Keratinocyte (primary cell): ENCODE results near the gene MRPL28.

ENCODE experiments used
- EZH2 ChIP-seq: IDR thresholded peaks from one replicate; pipeline ENCODE4 v1.6.1; 2012; ENCODE audit warnings: inconsistent platforms, mild to moderate bottlenecking, low read length, moderate library complexity
- TF ChIP-seq, protein P1 (sequence below), 3 experiments: IDR thresholded peaks in 1 of 3; conservative IDR thresholded peaks in 1 of 3; optimal IDR thresholded peaks in 1 of 3; 2 replicates in 2 of 3; 3 replicates in 1 of 3; pipeline versions ENCODE3 to v1.5.1; 2011; ENCODE audit warnings: low read length in 3 of 3, mild to moderate bottlenecking in 3 of 3, moderate library complexity in 2 of 3, control low read depth in 1 of 3, inconsistent platforms in 1 of 3; ENCODE audit not compliant: insufficient read depth in 2 of 3; ENCODE audit errors: extremely low read depth in 1 of 3

GRCh38 chr16:378821-379182, 8.5 kb upstream of the MRPL28 start:
- TF ChIP-seq EZH2, result no peak
- TF ChIP-seq, protein P1, sequence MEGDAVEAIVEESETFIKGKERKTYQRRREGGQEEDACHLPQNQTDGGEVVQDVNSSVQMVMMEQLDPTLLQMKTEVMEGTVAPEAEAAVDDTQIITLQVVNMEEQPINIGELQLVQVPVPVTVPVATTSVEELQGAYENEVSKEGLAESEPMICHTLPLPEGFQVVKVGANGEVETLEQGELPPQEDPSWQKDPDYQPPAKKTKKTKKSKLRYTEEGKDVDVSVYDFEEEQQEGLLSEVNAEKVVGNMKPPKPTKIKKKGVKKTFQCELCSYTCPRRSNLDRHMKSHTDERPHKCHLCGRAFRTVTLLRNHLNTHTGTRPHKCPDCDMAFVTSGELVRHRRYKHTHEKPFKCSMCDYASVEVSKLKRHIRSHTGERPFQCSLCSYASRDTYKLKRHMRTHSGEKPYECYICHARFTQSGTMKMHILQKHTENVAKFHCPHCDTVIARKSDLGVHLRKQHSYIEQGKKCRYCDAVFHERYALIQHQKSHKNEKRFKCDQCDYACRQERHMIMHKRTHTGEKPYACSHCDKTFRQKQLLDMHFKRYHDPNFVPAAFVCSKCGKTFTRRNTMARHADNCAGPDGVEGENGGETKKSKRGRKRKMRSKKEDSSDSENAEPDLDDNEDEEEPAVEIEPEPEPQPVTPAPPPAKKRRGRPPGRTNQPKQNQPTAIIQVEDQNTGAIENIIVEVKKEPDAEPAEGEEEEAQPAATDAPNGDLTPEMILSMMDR (optimal IDR thresholded peaks at IDR 0.05 in 1 of 3, IDR thresholded peaks at IDR 0.05 in 1 of 3, conservative IDR thresholded peaks at IDR 0.05 in 1 of 3; ENCODE audit: extremely low read depth in 1 of 3, insufficient read depth in 2 of 3, low read length in 3 of 3), result no peak
